ENCODE results near the gene VSTM4. TPM values are rescaled to one million over a fixed set of nuclear protein-coding genes. Genes with fewer than 3 reads are reported as not detected.

Gene VSTM4
- total RNA-seq, 1 donor from 2014 or later, result 0.70 TPM

DNA sequence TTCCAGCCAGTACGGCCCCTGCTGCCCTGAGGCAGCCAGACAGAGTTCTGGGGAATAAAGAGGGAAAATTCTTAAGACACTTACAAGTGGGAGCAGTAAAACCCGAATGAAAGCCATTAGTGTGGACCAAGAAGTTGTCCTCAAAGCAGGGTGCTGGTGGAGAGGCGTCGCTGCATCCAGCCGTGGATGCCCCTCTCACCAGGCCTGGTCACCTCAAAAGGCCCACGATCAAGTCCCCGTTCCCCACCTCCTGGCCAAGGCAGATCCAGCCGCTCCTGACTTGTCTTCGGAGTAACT is 656 bp downstream of the VSTM4 start:
- no peak for DNase-seq (ENCODE audit: extremely low spot score, unreplicated experiment)
- Mint-ChIP-seq H3K4me1 (ENCODE audit: unreplicated experiment) (peaks cover 10% of the 10 kb centered on the region), H3K27me3 (ENCODE audit: unreplicated experiment) (peaks cover 28% of the 10 kb centered on the region), H3K9me3 (ENCODE audit: unreplicated experiment) (no peaks in the 10 kb centered on the region), H3K27ac (ENCODE audit: unreplicated experiment) (no peak overlapping the region), H3K4me3 (ENCODE audit: unreplicated experiment) (peak overlapping the region; percentile 67), H3K36me3 (ENCODE audit: unreplicated experiment) (no peaks in the 10 kb centered on the region)
- TF ChIP-seq, protein P1, sequence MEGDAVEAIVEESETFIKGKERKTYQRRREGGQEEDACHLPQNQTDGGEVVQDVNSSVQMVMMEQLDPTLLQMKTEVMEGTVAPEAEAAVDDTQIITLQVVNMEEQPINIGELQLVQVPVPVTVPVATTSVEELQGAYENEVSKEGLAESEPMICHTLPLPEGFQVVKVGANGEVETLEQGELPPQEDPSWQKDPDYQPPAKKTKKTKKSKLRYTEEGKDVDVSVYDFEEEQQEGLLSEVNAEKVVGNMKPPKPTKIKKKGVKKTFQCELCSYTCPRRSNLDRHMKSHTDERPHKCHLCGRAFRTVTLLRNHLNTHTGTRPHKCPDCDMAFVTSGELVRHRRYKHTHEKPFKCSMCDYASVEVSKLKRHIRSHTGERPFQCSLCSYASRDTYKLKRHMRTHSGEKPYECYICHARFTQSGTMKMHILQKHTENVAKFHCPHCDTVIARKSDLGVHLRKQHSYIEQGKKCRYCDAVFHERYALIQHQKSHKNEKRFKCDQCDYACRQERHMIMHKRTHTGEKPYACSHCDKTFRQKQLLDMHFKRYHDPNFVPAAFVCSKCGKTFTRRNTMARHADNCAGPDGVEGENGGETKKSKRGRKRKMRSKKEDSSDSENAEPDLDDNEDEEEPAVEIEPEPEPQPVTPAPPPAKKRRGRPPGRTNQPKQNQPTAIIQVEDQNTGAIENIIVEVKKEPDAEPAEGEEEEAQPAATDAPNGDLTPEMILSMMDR (IDR thresholded peaks at IDR 0.05), result no peak

DNA sequence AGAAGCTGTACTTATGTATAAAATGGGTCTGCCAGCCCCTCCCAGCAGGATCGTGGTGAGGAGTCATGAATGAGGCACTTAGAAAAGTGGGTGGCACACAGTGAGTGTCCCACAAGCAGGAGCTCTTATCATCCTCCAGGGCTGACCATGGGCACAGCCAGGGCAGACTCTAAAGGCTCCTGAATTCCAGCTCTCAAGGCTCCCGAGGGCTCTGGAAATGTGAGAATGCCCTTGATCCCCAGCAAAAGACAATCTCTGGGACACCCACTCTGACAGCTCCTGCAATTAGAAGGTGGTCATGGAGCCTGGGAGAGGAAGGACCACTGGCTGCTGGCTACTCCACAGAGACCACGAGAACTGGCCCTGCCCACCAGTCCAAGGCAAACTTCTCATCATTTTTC is 1.6 kb downstream of the VSTM4 start:
- DNase-seq (ENCODE audit: extremely low spot score, unreplicated experiment), result no peak
- H3K4me3 Mint-ChIP-seq (ENCODE audit: unreplicated experiment), result no peak overlapping the region

DNA sequence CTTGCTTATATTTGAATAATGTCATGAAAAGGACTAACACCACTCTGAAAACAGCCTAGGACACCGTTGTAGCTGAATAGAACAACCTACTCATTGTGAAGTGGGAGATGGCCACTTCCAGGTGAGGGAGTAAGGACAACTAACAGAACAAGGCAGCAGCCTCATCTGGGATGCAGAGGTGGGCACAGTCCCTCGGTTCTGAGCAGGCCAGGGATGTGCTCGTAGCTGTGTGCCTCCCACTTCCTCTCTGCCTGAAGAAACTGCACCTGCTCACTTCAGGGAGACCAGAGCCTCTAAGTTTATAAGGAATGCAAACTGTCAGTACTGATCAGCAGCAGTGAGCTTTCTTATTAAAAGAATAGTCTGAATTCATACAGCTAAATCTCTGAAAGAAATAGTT is 2.5 kb downstream of the VSTM4 start:
- H3K4me3 Mint-ChIP-seq (ENCODE audit: unreplicated experiment), result no peak overlapping the region
- peaks cover 12% of the 10 kb centered on the region for H3K4me1 Mint-ChIP-seq (ENCODE audit: unreplicated experiment)
- DNase-seq (ENCODE audit: extremely low spot score, unreplicated experiment), result peak; percentile 46
- peaks cover 22% of the 10 kb centered on the region for H3K27me3 Mint-ChIP-seq (ENCODE audit: unreplicated experiment)
- H3K9me3 Mint-ChIP-seq (ENCODE audit: unreplicated experiment), result no peaks in the 10 kb centered on the region
- no peaks in the 10 kb centered on the region for H3K36me3 Mint-ChIP-seq (ENCODE audit: unreplicated experiment)
- TF ChIP-seq, protein P1 (IDR thresholded peaks at IDR 0.05), result no peak
- no peak overlapping the region for H3K27ac Mint-ChIP-seq (ENCODE audit: unreplicated experiment)

More for the DNA sequence above, 1.6 kb downstream of the VSTM4 start:
- H3K27ac Mint-ChIP-seq (ENCODE audit: unreplicated experiment), result no peak overlapping the region
- H3K36me3 Mint-ChIP-seq (ENCODE audit: unreplicated experiment), result no peaks in the 10 kb centered on the region
- H3K27me3 Mint-ChIP-seq (ENCODE audit: unreplicated experiment), result peaks cover 23% of the 10 kb centered on the region
- TF ChIP-seq, protein P1 (IDR thresholded peaks at IDR 0.05), result no peak
- no peaks in the 10 kb centered on the region for H3K9me3 Mint-ChIP-seq (ENCODE audit: unreplicated experiment)
- H3K4me1 Mint-ChIP-seq (ENCODE audit: unreplicated experiment), result peaks cover 12% of the 10 kb centered on the region

DNA sequence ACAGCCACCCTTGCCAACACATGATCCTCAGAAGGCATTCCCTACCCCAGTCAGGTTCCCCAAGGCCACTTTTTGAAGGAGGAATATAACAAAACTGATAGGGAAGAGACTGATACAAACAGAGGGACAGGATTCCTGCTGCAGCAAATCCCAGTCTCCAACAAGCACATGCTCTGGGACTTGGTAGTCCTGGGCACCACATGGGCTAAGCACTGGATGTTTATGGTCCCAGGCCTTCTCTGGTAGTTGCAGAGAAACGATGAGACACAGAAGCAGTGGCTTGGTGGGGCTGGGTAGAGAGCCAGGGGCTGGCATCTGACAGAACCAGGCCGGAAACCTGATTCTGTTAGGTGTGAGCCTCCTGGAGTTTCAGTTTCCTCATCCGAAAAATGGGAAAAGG is 3.2 kb downstream of the VSTM4 start:
- no peaks in the 10 kb centered on the region for H3K9me3 Mint-ChIP-seq (ENCODE audit: unreplicated experiment)
- H3K4me1 Mint-ChIP-seq (ENCODE audit: unreplicated experiment), result peaks cover 12% of the 10 kb centered on the region
- H3K36me3 Mint-ChIP-seq (ENCODE audit: unreplicated experiment), result no peaks in the 10 kb centered on the region
- H3K4me3 Mint-ChIP-seq (ENCODE audit: unreplicated experiment), result no peak overlapping the region
- no peak overlapping the region for H3K27ac Mint-ChIP-seq (ENCODE audit: unreplicated experiment)
- DNase-seq (ENCODE audit: extremely low spot score, unreplicated experiment), result no peak
- TF ChIP-seq, protein P1 (IDR thresholded peaks at IDR 0.05), result no peak
- peaks cover 17% of the 10 kb centered on the region for H3K27me3 Mint-ChIP-seq (ENCODE audit: unreplicated experiment)

DNA sequence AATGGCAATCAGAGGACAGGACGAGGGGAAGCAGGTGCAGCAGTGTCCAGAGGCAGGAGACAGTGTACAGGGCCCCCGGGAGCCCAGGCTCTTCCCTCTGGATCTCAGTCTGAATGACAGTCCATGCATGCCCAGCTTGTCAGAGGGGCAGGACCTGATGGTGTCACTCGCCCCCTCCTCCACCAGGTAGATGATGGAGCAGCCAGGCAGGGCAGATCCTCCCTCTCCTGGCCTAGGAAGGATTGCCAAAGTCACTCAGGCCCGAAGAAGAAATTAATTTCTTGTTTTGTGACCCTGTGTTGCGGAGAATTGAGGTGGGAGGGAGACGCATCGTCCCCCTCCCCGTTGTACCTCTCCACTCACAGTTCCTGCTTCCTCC is 4.0 kb downstream of the VSTM4 start:
- peaks cover 16% of the 10 kb centered on the region for H3K27me3 Mint-ChIP-seq (ENCODE audit: unreplicated experiment)
- DNase-seq (ENCODE audit: extremely low spot score, unreplicated experiment), result peak; percentile 75
- no peaks in the 10 kb centered on the region for H3K9me3 Mint-ChIP-seq (ENCODE audit: unreplicated experiment)
- peaks cover 12% of the 10 kb centered on the region for H3K4me1 Mint-ChIP-seq (ENCODE audit: unreplicated experiment)
- H3K4me3 Mint-ChIP-seq (ENCODE audit: unreplicated experiment), result no peak overlapping the region
- no peak overlapping the region for H3K27ac Mint-ChIP-seq (ENCODE audit: unreplicated experiment)
- TF ChIP-seq, protein P1 (IDR thresholded peaks at IDR 0.05), result no peak
- no peaks in the 10 kb centered on the region for H3K36me3 Mint-ChIP-seq (ENCODE audit: unreplicated experiment)

All from osteocyte (in vitro differentiated cells).